ENCODE data around the gene GPR34.
"Not testable (repeated sequence)": the region's sequence is repeated elsewhere in the genome, so short reads cannot be mapped to it uniquely, and the experiment has no call there.

The GPR34 gene

GRCh38 chrX:41693024-41693423, 4.3 kb downstream of the GPR34 start:
- DNase-seq (ENCODE audit: low read depth in 2 of 2), result no peak

DNA sequence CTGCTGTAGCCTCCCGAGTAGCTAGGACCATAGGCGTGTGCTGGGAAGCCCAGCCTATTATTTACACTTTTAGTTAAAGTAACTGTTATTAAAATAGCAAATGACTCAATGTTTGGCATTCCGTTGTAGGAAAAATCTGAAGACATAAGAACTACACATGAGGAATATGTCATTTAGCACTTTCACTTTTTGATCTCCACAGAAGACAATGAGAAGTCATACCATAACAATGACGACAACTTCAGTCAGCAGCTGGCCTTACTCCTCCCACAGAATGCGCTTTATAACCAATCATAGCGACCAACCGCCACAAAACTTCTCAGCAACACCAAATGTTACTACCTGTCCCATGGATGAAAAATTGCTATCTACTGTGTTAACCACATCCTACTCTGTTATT, 6.7 kb downstream of the GPR34 start:
- DNase-seq (ENCODE audit: low read depth in 2 of 2), result no peak

DNA sequence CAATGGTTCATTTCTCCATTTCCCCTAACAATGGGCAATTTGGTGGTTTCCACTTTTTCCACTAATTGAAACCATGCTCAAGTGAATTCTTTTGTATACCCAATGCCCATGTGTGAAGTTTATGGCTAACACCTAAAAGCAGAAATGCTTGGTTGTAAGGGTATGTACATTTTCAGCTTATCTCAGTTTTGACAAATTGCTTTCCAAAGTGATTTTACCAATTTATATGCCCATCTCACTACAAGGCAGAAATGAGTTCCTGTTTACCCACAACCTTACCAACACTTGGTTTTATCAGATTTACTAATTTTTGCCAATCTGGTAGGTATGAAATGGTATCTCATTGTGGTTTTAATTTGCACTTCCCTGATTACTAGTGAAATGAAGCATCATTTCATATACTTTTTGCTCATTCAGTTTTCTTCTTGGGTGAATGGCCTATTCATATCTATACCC, 14.8 kb downstream of the GPR34 start:
- DNase-seq (ENCODE audit: low read depth in 2 of 2), result no peak

- no peak for DNase-seq (ENCODE audit: low read depth in 2 of 2)
These were observed 16.3 kb downstream of the GPR34 start for GRCh38 chrX:41705042-41705441.

DNA sequence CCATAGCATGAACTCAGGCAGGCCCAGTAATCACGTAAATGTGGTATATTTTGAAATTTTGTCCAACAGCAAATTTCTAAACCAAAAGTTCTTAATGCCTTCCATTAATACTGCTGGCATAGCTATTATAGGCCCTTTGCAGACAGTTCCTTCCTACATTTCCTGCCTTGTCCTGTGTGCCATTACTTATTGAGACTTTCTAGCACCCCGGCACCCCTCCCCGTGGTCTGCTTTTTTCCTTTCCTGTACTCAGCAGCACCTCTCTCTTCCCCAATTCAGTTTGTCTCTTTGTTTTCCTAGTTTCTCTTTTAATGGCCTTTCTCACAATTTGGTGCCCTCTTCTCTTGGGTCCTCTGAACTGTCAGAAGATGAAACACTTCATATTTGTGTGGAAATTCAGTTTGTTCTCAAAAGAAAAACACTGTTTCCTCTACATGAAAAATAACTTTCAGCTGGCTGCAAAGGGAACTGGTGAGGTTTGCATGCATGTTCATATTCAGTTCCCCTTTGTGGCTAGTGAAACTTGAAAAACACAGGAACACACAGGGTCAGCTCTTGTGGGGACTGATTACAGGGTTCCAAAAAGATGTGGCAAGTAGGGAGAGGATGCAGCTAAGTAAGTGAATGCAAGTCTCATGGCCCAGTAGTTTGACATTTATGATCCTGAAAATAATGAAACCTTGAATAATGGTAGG, 17.1 kb downstream of the GPR34 start:
- DNase-seq (ENCODE audit: low read depth in 2 of 2), result no peak

GRCh38 chrX:41707218-41707617, 18.4 kb downstream of the GPR34 start:
- no peak for DNase-seq (ENCODE audit: low read depth in 2 of 2)

GRCh38 chrX:41708486-41708885, 19.7 kb downstream of the GPR34 start:
- no peak for DNase-seq (ENCODE audit: low read depth in 2 of 2)

DNA sequence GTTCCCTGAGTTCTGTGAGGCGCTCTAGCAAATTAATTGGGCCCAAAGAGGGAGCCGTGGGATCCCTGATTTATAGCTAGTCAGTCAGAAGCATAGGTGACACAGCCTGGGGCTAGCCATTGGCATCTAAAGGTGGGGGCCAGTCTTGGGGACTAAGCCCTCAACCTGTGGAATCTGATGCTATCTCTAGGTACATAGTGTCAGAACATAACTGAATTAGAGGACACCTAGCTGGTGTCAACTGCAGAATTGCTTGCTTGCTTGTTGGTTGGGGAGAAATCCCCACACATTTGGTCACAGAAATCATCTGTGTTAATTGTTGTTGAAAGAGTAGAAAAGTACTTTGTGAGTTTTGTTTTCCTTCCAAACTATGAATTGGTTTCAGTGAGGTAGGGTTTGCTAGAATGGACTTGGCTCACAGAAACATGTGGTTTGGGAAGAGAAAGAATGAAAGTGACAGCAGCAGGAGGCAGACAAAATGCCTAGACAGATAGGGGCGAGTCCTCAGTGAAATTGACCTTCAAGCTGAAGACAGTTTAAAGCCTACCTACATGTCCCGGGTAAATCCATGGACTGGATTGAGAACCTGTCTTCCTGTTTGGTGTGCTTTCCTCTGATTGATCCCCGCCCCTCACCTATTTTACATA, 22.4 kb downstream of the GPR34 start:
- no peak for DNase-seq (ENCODE audit: low read depth in 2 of 2)

- DNase-seq (ENCODE audit: low read depth in 2 of 2), result no peak
These were observed 27.4 kb downstream of the GPR34 start for GRCh38 chrX:41716222-41716621.

DNA sequence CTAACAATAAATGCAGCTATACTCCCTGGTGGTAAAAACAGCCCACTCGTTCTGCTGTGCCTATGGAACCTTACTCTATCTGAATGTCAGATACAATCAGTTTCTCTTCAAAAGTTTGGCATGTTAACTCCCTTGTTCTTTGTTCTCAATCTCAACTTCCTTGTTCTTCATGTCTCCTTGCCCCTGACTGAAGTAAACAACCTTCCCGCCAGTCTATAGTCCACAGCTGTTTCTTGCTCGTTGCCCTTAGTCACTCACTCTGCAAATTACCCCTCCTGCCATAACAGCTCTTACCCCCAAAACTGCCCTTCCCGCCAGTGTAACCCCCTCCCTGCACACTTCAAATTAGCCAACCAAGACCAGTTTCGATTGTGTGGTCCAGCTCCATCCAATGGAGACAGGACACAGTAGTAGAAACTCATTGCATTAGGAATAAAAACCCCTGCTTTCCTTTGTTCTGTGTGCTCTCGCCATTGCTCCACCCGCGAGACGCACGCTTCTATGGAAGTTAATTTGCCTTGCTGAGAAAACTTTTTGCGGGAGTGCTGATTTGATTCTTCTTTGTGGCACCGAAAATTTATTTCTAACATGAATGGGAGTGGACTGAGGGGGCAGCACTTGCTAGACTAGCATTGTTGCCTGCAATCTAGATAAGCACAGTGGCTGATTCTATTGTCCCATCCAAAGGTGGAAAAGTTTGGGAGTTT, 28.1 kb downstream of the GPR34 start:
- DNase-seq (ENCODE audit: low read depth in 2 of 2), result no peak

GRCh38 chrX:41718481-41719235, 29.9 kb downstream of the GPR34 start:
- no peak for DNase-seq (ENCODE audit: low read depth in 2 of 2)

DNA sequence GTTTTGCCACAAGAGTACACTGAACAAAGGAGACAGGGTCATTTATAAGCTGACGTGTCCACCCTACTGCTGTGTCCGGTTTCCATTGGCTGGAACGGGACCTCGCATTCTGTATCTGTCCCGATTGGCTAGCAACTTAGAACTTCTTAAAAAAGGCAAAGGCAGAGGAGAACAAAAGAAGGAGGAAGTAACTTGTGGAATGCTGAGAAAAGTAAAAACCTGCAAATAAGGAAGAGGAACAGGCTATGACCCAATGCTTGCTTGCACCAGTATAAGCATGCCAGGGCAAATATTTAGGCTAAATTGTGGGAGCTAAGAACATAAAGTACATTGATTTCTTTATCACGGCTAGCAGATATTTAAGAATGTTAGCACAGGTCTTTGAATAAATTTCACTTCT, 30.8 kb downstream of the GPR34 start:
- not testable (repeated sequence) for DNase-seq (ENCODE audit: low read depth in 2 of 2)

GRCh38 chrX:41720125-41720779, 31.5 kb downstream of the GPR34 start:
- peak in 1 of 2 donors; percentile 36 for DNase-seq (ENCODE audit: low read depth in 2 of 2)

DNA sequence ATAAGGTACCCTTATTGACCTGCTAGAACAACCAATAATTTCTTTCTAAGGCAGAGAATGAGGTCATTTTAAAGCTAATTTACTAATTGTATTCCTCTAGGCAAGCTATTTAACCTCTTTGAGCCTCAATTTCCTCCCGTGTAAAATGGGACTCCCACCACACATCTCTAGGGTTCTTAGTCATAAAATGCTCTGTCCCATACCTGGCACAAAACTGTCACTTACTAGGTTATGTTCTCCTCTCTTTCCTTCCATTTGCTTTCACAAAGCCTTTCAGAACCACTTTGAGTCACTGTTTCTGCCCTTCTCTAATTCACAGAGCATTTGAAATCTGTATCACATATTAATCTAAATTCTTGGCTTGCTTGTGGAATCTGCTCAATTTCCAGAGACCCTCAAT, 32.8 kb downstream of the GPR34 start:
- DNase-seq (ENCODE audit: low read depth in 2 of 2), result no peak

DNA sequence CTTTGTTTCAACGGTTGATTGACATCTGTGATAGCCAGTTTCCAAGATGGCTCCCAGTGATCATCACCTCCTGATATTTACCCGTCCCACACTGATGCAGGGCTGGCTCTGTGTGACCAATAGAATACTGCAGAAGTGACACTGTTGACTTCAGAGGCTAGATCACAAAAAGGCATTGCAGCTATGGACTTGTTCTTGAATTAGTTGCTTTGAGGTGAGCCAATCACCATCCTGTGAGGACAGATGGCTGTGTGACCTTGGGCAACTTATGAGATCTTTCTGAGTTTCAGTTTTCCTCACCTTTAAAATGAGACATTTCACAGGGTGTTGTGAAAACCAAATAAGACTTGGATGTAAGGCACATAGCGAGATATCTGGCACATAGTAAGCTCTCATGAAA, 33.4 kb downstream of the GPR34 start:
- no peak for DNase-seq (ENCODE audit: low read depth in 2 of 2)

- no peak for DNase-seq (ENCODE audit: low read depth in 2 of 2)
These were observed 34.2 kb downstream of the GPR34 start for GRCh38 chrX:41722816-41723618.

GRCh38 chrX:41723826-41724225, 35.1 kb downstream of the GPR34 start, which contains the start of gene GPR82:
Gene GPR82, plus strand, starts transcription at chrX:41724181. Its CDS starts 2,846 bp downstream, at chrX:41727027.
- DNase-seq (ENCODE audit: low read depth in 2 of 2), result no peak

GRCh38 chrX:41728125-41728524, 39.4 kb downstream of the GPR34 start:
- DNase-seq (ENCODE audit: low read depth in 2 of 2), result no peak

DNA sequence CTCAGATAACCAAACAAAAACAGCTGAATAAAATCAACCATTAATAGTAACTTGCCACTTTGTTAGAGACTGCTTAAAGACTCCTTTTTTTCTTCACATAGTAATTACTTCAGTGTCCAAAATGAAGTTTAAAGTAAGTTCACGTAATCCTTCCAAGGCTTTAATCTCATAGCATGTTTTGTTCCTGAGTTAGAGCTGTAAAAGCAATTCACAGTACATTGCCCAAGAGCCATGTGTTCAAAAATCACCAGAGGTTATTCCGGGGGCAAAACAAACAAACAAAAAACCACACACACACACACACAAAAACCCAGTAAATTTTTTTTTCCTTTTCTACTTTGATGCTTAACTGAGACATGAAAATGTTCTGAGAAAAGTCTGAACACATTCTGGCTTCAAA, 41.3 kb downstream of the GPR34 start:
- DNase-seq (ENCODE audit: low read depth in 2 of 2), result no peak

DNA sequence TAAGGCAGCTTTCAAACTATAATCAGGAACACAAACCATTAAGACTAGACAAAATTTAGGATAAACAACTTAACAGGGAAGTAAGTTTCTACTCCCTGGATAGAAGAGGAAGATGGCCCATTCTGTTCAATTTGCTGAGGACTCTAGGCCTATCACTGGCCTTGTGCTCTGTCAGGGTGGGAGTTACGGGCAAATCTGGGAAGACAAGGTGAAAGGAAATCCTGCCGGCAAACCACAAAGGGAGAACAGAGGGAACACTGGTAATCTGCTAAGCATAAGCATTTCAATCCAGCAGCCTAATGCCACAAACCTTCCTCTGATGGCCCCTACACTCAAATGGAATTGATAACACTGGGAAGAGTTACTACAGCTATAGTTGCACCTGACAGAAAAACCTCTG, 43.5 kb downstream of the GPR34 start:
- no peak for DNase-seq (ENCODE audit: low read depth in 2 of 2)

GRCh38 chrX:41733939-41734338, 45.2 kb downstream of the GPR34 start:
- no peak for DNase-seq (ENCODE audit: low read depth in 2 of 2)
